ENCODE data around the gene GALR3. TPM values are rescaled to one million over a fixed set of nuclear protein-coding genes. Genes with fewer than 3 reads are reported as not detected.

GALR3 gene
- total and polyA plus RNA-seq, 2 experiments from 2014 or later: 0.36 to 0.63 TPM

MicroRNAs within 50 kb of the gene (microRNA counts, 767-probe panel; counts per million panel counts)
- microRNA hsa-miR-658: not detected
- not detected for microRNA hsa-miR-659-3p

Small RNA genes lying within 50 kb of the gene (microRNA-seq; reads per million reads assigned to microRNA genes)
- not detected for gene MIR659

Small RNA genes lying within 50 kb of the gene (small RNA-seq; reads per million reads assigned to genes)
- not detected for gene MIR659 (ENCODE audit: low replicate concordance)

Other genes with a start within 250 kb of the GALR3 start
- not detected in 2 replicates for gene LGALS2, start 243.3 kb upstream of the GALR3 start, total RNA-seq (2014; rRNA removed; shearing (Covaris generic))
- not detected in 2 replicates for gene LGALS2, start 243.3 kb upstream of the GALR3 start, polyA plus RNA-seq (2016; fragmentation: Nextera tagmentation; extraction: Ambion mirVana)
- 53.7 and 57.1 TPM in 2 replicates for gene GGA1, start 214.5 kb upstream of the GALR3 start, total RNA-seq (2014; rRNA removed; shearing (Covaris generic))
- gene GGA1, start 214.5 kb upstream of the GALR3 start, polyA plus RNA-seq (2016; fragmentation: Nextera tagmentation; extraction: Ambion mirVana): 33.1 and 36.9 TPM in 2 replicates
- gene SH3BP1, start 183.7 kb upstream of the GALR3 start, total RNA-seq (2014; rRNA removed; shearing (Covaris generic)): 46.7 and 50.4 TPM in 2 replicates
- 9.5 and 10.9 TPM in 2 replicates for gene SH3BP1, start 183.7 kb upstream of the GALR3 start, polyA plus RNA-seq (2016; fragmentation: Nextera tagmentation; extraction: Ambion mirVana)
- 44.2 and 55.6 TPM in 2 replicates for gene PDXP, start 164.7 kb upstream of the GALR3 start, total RNA-seq (2014; rRNA removed; shearing (Covaris generic))
- gene PDXP, start 164.7 kb upstream of the GALR3 start, polyA plus RNA-seq (2016; fragmentation: Nextera tagmentation; extraction: Ambion mirVana): 15.0 and 18.5 TPM in 2 replicates
- 31.2 and 58.7 TPM in 2 replicates for gene LGALS1, start 147.7 kb upstream of the GALR3 start, total RNA-seq (2014; rRNA removed; shearing (Covaris generic))
- gene LGALS1, start 147.7 kb upstream of the GALR3 start, polyA plus RNA-seq (2016; fragmentation: Nextera tagmentation; extraction: Ambion mirVana): 62.5 and 72.6 TPM in 2 replicates
- gene NOL12, start 137.0 kb upstream of the GALR3 start, total RNA-seq (2014; rRNA removed; shearing (Covaris generic)): 18.6 and 22.2 TPM in 2 replicates
- gene NOL12, start 137.0 kb upstream of the GALR3 start, polyA plus RNA-seq (2016; fragmentation: Nextera tagmentation; extraction: Ambion mirVana): 48.5 and 58.8 TPM in 2 replicates
- gene TRIOBP, start 126.3 kb upstream of the GALR3 start, total RNA-seq (2014; rRNA removed; shearing (Covaris generic)): 41.2 and 48.4 TPM in 2 replicates
- gene TRIOBP, start 126.3 kb upstream of the GALR3 start, polyA plus RNA-seq (2016; fragmentation: Nextera tagmentation; extraction: Ambion mirVana): 21.4 and 22.6 TPM in 2 replicates
- gene GCAT, start 15.4 kb upstream of the GALR3 start, total RNA-seq (2014; rRNA removed; shearing (Covaris generic)): 61.3 and 87.3 TPM in 2 replicates
- 36.8 and 39.1 TPM in 2 replicates for gene GCAT, start 15.4 kb upstream of the GALR3 start, polyA plus RNA-seq (2016; fragmentation: Nextera tagmentation; extraction: Ambion mirVana)
- gene ANKRD54, start 21.0 kb downstream of the GALR3 start, total RNA-seq (2014; rRNA removed; shearing (Covaris generic)): 13.0 and 13.6 TPM in 2 replicates
- 14.0 and 14.1 TPM in 2 replicates for gene ANKRD54, start 21.0 kb downstream of the GALR3 start, polyA plus RNA-seq (2016; fragmentation: Nextera tagmentation; extraction: Ambion mirVana)
- gene EIF3L, start 26.0 kb downstream of the GALR3 start, total RNA-seq (2014; rRNA removed; shearing (Covaris generic)): 420 and 459 TPM in 2 replicates
- gene EIF3L, start 26.0 kb downstream of the GALR3 start, polyA plus RNA-seq (2016; fragmentation: Nextera tagmentation; extraction: Ambion mirVana): 430 and 466 TPM in 2 replicates
- gene MICALL1, start 82.9 kb downstream of the GALR3 start, total RNA-seq (2014; rRNA removed; shearing (Covaris generic)): 33.1 and 34.8 TPM in 2 replicates
- gene MICALL1, start 82.9 kb downstream of the GALR3 start, polyA plus RNA-seq (2016; fragmentation: Nextera tagmentation; extraction: Ambion mirVana): 4.8 and 5.9 TPM in 2 replicates
- 0.38 TPM in 1 of 2 replicates, not detected in the other for gene C22orf23, start 130.2 kb downstream of the GALR3 start, total RNA-seq (2014; rRNA removed; shearing (Covaris generic))
- gene C22orf23, start 130.2 kb downstream of the GALR3 start, polyA plus RNA-seq (2016; fragmentation: Nextera tagmentation; extraction: Ambion mirVana): 0.64 TPM in 1 of 2 replicates, not detected in the other
- 64.6 and 144 TPM in 2 replicates for gene POLR2F, start 130.3 kb downstream of the GALR3 start, total RNA-seq (2014; rRNA removed; shearing (Covaris generic))
- gene POLR2F, start 130.3 kb downstream of the GALR3 start, polyA plus RNA-seq (2016; fragmentation: Nextera tagmentation; extraction: Ambion mirVana): 429 and 450 TPM in 2 replicates
- gene SOX10, start 161.2 kb downstream of the GALR3 start, total RNA-seq (2014; rRNA removed; shearing (Covaris generic)): 2.1 and 2.3 TPM in 2 replicates
- gene SOX10, start 161.2 kb downstream of the GALR3 start, polyA plus RNA-seq (2016; fragmentation: Nextera tagmentation; extraction: Ambion mirVana): 1.1 and 1.3 TPM in 2 replicates
- 28.3 and 36.2 TPM in 2 replicates for gene PICK1, start 234.0 kb downstream of the GALR3 start, total RNA-seq (2014; rRNA removed; shearing (Covaris generic))
- gene PICK1, start 234.0 kb downstream of the GALR3 start, polyA plus RNA-seq (2016; fragmentation: Nextera tagmentation; extraction: Ambion mirVana): 14.0 and 15.9 TPM in 2 replicates